Chondrocyte (in vitro differentiated cells): ENCODE data around the gene MYH3. TPM values are rescaled to one million over a fixed set of nuclear protein-coding genes. Genes with fewer than 3 reads are reported as not detected.

Source experiments
- DNase-seq: peaks from one replicate; pipeline ENCODE4 v3.0.0; 2021; ENCODE audit warnings: mixed read lengths, low spot score
- H3K27ac Mint-ChIP-seq: one replicate; pipeline ENCODE4 v1.8.0; 2021; ENCODE audit warnings: mild to moderate bottlenecking, moderate library complexity, mixed read lengths; ENCODE audit not compliant: unreplicated experiment
- H3K27me3 Mint-ChIP-seq: 2 replicates; pipeline ENCODE4 v1.8.0; 2021; ENCODE audit warnings: low read depth, mixed read lengths
- H3K36me3 Mint-ChIP-seq: 2 replicates; pipeline ENCODE4 v1.8.0; 2021; ENCODE audit warnings: low read depth, mixed read lengths
- H3K4me1 Mint-ChIP-seq: 2 replicates; pipeline ENCODE4 v1.8.0; 2021; ENCODE audit warnings: low read depth, mild to moderate bottlenecking, mixed read lengths
- H3K4me3 Mint-ChIP-seq: one replicate; pipeline ENCODE4 v1.8.0; 2021; ENCODE audit warnings: mild to moderate bottlenecking, moderate library complexity, mixed read lengths; ENCODE audit not compliant: unreplicated experiment
- H3K9me3 Mint-ChIP-seq: 2 replicates; pipeline ENCODE4 v1.8.0; 2021; ENCODE audit warnings: low read depth, mixed read lengths
- CTCF ChIP-seq: fragments of 200-600 bp; sonication (generic); IDR thresholded peaks from 2 replicates; pipeline ENCODE4 v1.5.0; 2021; ENCODE audit warnings: antibody characterized with exemption, mild to moderate bottlenecking, moderate library complexity
- total RNA-seq: library from RNA; stranded (reverse); gene quantifications from 3 replicates; pipeline ENCODE4 v1.2.1, GENCODE V29; 2021

Gene MYH3
- total RNA-seq, 1 donor from 2014 or later = 3.5 TPM

- Mint-ChIP-seq H3K9me3 (no peaks in the 10 kb centered on the region), H3K4me3 (no peak overlapping the region), H3K36me3 (no peaks in the 10 kb centered on the region), H3K27me3 (peaks cover 5% of the 10 kb centered on the region), H3K4me1 (peaks cover 18% of the 10 kb centered on the region), H3K27ac (no peak overlapping the region)
- no peak for TF ChIP-seq CTCF
- DNase-seq = no peak
Observed at GRCh38 chr17:10610884-10611283, 46.2 kb downstream of the MYH3 start.

GRCh38 chr17:10608244-10608643, 48.9 kb downstream of the MYH3 start:
- H3K27ac Mint-ChIP-seq = no peak overlapping the region
- no peak for TF ChIP-seq CTCF
- H3K4me1 Mint-ChIP-seq = peaks cover 6% of the 10 kb centered on the region
- no peak for DNase-seq
- H3K9me3 Mint-ChIP-seq = no peaks in the 10 kb centered on the region
- H3K4me3 Mint-ChIP-seq = no peak overlapping the region
- peaks cover 14% of the 10 kb centered on the region for H3K27me3 Mint-ChIP-seq
- H3K36me3 Mint-ChIP-seq = no peaks in the 10 kb centered on the region

GRCh38 chr17:10606110-10606509, 51.0 kb downstream of the MYH3 start:
- Mint-ChIP-seq H3K27ac (no peak overlapping the region), H3K4me1 (no peaks in the 10 kb centered on the region), H3K27me3 (peaks cover 23% of the 10 kb centered on the region), H3K36me3 (no peaks in the 10 kb centered on the region), H3K9me3 (no peaks in the 10 kb centered on the region), H3K4me3 (no peak overlapping the region)
- DNase-seq = no peak
- no peak for TF ChIP-seq CTCF

- no peak for TF ChIP-seq CTCF
Observed at GRCh38 chr17:10605221-10605783, 51.8 kb downstream of the MYH3 start.

GRCh38 chr17:10604521-10604920, 52.6 kb downstream of the MYH3 start:
- DNase-seq = no peak
- Mint-ChIP-seq H3K9me3 (no peaks in the 10 kb centered on the region), H3K36me3 (no peaks in the 10 kb centered on the region), H3K4me1 (peaks cover 8% of the 10 kb centered on the region), H3K4me3 (no peak overlapping the region), H3K27ac (no peak overlapping the region), H3K27me3 (peaks cover 24% of the 10 kb centered on the region)
- TF ChIP-seq CTCF = no peak

More at GRCh38 chr17:10605221-10605783, 51.8 kb downstream of the MYH3 start:
- Mint-ChIP-seq H3K27ac (no peak overlapping the region), H3K4me1 (peaks cover 7% of the 10 kb centered on the region), H3K27me3 (peaks cover 23% of the 10 kb centered on the region), H3K4me3 (no peak overlapping the region), H3K36me3 (no peaks in the 10 kb centered on the region), H3K9me3 (no peaks in the 10 kb centered on the region)
- DNase-seq = no peak
